Hepatocyte (in vitro differentiated cells): ENCODE results near the gene PLCH2.

Experiments
- EZH2phosphoT487 ChIP-seq: fragments of 200-600 bp; sonication (generic); IDR thresholded peaks from one replicate; pipeline ENCODE4 v1.6.1; 2018; ENCODE audit warnings: antibody characterized with exemption, mild to moderate bottlenecking, low read depth, moderate library complexity; ENCODE audit not compliant: unreplicated experiment, severe bottlenecking
- TF ChIP-seq, protein P1 (sequence below): fragments of 200-600 bp; sonication (generic); IDR thresholded peaks from 2 replicates; pipeline ENCODE4 v1.5.1; 2016; ENCODE audit warnings: antibody characterized with exemption, mild to moderate bottlenecking; ENCODE audit not compliant: poor library complexity

DNA sequence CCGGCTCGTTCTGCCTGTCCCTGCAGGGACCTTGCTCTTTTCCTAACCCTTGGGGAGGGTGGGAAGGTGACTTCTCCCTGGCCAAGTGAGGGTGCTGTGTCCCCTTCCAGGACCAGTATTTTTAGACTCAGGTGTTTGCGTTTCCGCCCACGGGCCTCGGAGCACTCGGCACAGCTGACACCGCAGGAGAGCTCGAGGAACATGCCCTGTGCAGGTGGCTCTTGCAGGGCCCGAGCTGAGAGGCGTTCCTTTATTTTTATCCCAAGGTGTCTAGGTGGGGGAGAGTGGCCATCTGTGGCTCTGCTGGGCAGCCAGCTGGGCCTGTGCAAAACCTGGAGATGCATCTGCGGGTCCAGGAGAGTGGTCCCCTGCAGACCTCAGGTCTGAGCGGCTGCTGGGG is 16.0 kb downstream of the PLCH2 start:
- no peak for TF ChIP-seq EZH2phosphoT487
- TF ChIP-seq, protein P1, sequence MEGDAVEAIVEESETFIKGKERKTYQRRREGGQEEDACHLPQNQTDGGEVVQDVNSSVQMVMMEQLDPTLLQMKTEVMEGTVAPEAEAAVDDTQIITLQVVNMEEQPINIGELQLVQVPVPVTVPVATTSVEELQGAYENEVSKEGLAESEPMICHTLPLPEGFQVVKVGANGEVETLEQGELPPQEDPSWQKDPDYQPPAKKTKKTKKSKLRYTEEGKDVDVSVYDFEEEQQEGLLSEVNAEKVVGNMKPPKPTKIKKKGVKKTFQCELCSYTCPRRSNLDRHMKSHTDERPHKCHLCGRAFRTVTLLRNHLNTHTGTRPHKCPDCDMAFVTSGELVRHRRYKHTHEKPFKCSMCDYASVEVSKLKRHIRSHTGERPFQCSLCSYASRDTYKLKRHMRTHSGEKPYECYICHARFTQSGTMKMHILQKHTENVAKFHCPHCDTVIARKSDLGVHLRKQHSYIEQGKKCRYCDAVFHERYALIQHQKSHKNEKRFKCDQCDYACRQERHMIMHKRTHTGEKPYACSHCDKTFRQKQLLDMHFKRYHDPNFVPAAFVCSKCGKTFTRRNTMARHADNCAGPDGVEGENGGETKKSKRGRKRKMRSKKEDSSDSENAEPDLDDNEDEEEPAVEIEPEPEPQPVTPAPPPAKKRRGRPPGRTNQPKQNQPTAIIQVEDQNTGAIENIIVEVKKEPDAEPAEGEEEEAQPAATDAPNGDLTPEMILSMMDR = no peak
